OCI-LY3 (cell line): ENCODE data around the gene PLGRKT.
"Not testable (repeated sequence)": the region's sequence is repeated elsewhere in the genome, so short reads cannot be mapped to it uniquely, and the experiment has no call there.

Experiments used
- H2AFZ ChIP-seq: fragments of 200-600, 300-600 bp; shearing (Covaris generic); 2 replicates; pipeline ENCODE4 v1.6.0; 2014; ENCODE audit warnings: antibody characterized with exemption, low read depth, low read length
- H3K27ac ChIP-seq: fragments of 200-600, 300-600 bp; sonication (generic); 2 replicates; pipeline ENCODE4 v1.5.1; 2014; ENCODE audit warnings: mild to moderate bottlenecking, low read length, moderate library complexity, mixed read lengths
- H3K27me3 ChIP-seq: fragments of 200-600, 300-600 bp; sonication (generic); 2 replicates; pipeline ENCODE4 v1.6.1; 2014; ENCODE audit warnings: low read depth, low read length, mixed read lengths
- H3K36me3 ChIP-seq: fragments of 200-600, 300-600 bp; sonication (generic); replicated peaks from 2 replicates; pipeline ENCODE3; 2014; ENCODE audit warnings: low read depth, low read length, mixed read lengths
- H3K4me1 ChIP-seq: fragments of 300-600, 200-600 bp; sonication (generic); 2 replicates; pipeline ENCODE4 v1.6.1; 2014; ENCODE audit warnings: low read length, mixed read lengths
- H3K4me2 ChIP-seq: fragments of 200-600, 300-600 bp; sonication (generic); 2 replicates; pipeline ENCODE4 v1.6.1; 2014; ENCODE audit warnings: low read length, mixed read lengths
- H3K4me3 ChIP-seq: fragments of 300-600, 200-600 bp; sonication (generic); 2 replicates; pipeline ENCODE4 v1.5.1; 2014; ENCODE audit warnings: antibody characterized with exemption, mild to moderate bottlenecking, low read length, moderate library complexity
- H3K79me2 ChIP-seq: fragments of 300-600, 200-600 bp; shearing (Covaris generic); 2 replicates; pipeline ENCODE4 v1.6.1; 2014; ENCODE audit warnings: mild to moderate bottlenecking, low read length, mixed read lengths
- H3K9ac ChIP-seq: fragments of 300-600, 200-600 bp; shearing (Covaris generic); 2 replicates; pipeline ENCODE4 v1.6.0; 2014; ENCODE audit warnings: mild to moderate bottlenecking, low read length, moderate library complexity
- H3K9me3 ChIP-seq: fragments of 200-600, 300-600 bp; shearing (Covaris generic); 2 replicates; pipeline ENCODE4 v1.6.1; 2014; ENCODE audit warnings: low read length, mixed read lengths; ENCODE audit not compliant: insufficient read depth
- H4K20me1 ChIP-seq: fragments of 200-600, 300-600 bp; sonication (generic); 2 replicates; pipeline ENCODE4 v1.6.1; 2016; ENCODE audit warnings: low read length, mixed read lengths; ENCODE audit not compliant: insufficient read depth
- CTCF ChIP-seq: fragments of 200-600, 300-600 bp; sonication (generic); IDR thresholded peaks from 2 replicates; pipeline ENCODE4 v1.5.1; 2014; ENCODE audit warnings: antibody characterized with exemption, low read length, low read depth
- EZH2phosphoT487 ChIP-seq: fragments of 200-600 bp; shearing (Covaris generic); IDR thresholded peaks from 2 replicates; pipeline ENCODE4 v1.6.1; 2018; ENCODE audit warnings: antibody characterized with exemption, mixed run types, low read depth

PLGRKT gene

GRCh38 chr9:5408596-5408995, 29.1 kb downstream of the PLGRKT start:
- H3K9me3 ChIP-seq = no peaks in the 10 kb centered on the region; the same call in 1 of the 2 replicates

DNA sequence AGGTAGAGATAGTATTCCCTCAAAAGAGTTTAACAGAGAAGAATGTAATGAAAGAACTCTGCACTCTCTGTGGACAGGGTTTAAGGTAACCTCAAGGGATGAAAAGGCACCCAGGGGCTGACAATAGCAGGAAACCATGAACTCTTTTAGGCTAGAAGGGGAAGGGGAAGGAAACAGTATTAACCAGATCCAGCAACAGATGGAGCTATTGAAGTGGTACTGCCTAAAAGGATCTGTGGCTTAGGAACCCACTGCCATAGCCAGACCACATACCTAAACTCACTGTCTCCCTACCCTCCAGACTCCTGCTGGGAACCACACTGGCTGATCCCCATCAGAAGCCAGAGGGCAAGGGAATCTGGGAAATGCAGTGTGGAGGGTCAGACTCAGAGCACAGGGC, 35.5 kb downstream of the PLGRKT start:
- Histone ChIP-seq H3K9ac (no peak overlapping the region), H3K4me1 (no peaks in the 10 kb centered on the region), H3K4me3 (no peak overlapping the region), H3K79me2 (no peaks in the 10 kb centered on the region), H3K27ac (no peak overlapping the region), H3K27me3 (no peaks in the 10 kb centered on the region), H3K36me3 (no peaks in the 10 kb centered on the region), H3K4me2 (no peak overlapping the region), H4K20me1 (no peaks in the 10 kb centered on the region), H3K9me3 (no peaks in the 10 kb centered on the region), H2AFZ (no peak overlapping the region)
- TF ChIP-seq CTCF = no peak
- no peak for TF ChIP-seq EZH2phosphoT487

More at GRCh38 chr9:5408596-5408995, 29.1 kb downstream of the PLGRKT start:
- TF ChIP-seq CTCF (no peak), EZH2phosphoT487 (no peak)
- H4K20me1 ChIP-seq = no peaks in the 10 kb centered on the region
- no peak overlapping the region for H2AFZ ChIP-seq
- no peaks in the 10 kb centered on the region for H3K79me2 ChIP-seq
- H3K27ac ChIP-seq = no peak overlapping the region
- H3K4me2 ChIP-seq = no peak overlapping the region
- H3K4me1 ChIP-seq = no peaks in the 10 kb centered on the region
- H3K36me3 ChIP-seq = peaks cover 9% of the 10 kb centered on the region
- no peak overlapping the region for H3K9ac ChIP-seq
- H3K27me3 ChIP-seq = no peaks in the 10 kb centered on the region
- no peak overlapping the region for H3K4me3 ChIP-seq

DNA sequence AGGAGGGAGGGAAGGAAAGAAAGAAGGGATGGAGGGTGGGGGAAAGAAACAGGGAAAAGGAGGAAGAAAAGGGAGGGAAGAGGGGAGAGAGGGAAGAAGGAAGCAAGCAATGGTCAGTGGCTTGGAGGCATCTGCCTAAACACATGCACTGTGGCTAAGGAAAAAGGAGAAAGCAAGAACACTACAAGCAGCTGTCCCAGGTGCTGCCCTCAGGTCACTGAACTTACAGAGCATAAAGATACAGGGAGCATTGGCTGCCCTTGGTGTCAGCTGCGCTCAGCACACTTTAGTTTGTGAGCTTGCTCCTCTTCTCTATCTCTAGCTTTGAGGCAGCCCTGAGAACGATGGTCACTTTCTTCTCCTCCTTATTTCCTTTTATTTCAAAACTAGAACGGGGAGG, 40.2 kb downstream of the PLGRKT start:
- H3K9ac ChIP-seq, H3K27me3 ChIP-seq, H3K4me2 ChIP-seq, H3K79me2 ChIP-seq, H3K4me3 ChIP-seq, H3K36me3 ChIP-seq, H3K4me1 ChIP-seq, H4K20me1 ChIP-seq, H2AFZ ChIP-seq, H3K27ac ChIP-seq, H3K9me3 ChIP-seq: not testable (repeated sequence)

- H3K9me3 ChIP-seq = no peaks in the 10 kb centered on the region
- no peak overlapping the region for H3K4me2 ChIP-seq
- H3K9ac ChIP-seq = no peak overlapping the region
- H3K27me3 ChIP-seq = no peaks in the 10 kb centered on the region
- H3K27ac ChIP-seq = no peak overlapping the region
- no peaks in the 10 kb centered on the region for H3K79me2 ChIP-seq
- H3K4me1 ChIP-seq = no peaks in the 10 kb centered on the region
- H3K36me3 ChIP-seq = no peaks in the 10 kb centered on the region
- H3K4me3 ChIP-seq = no peak overlapping the region
- no peak overlapping the region for H2AFZ ChIP-seq
- H4K20me1 ChIP-seq = no peaks in the 10 kb centered on the region
- TF ChIP-seq CTCF (no peak), EZH2phosphoT487 (no peak)
Measured at GRCh38 chr9:5395428-5395827, 42.3 kb downstream of the PLGRKT start.

DNA sequence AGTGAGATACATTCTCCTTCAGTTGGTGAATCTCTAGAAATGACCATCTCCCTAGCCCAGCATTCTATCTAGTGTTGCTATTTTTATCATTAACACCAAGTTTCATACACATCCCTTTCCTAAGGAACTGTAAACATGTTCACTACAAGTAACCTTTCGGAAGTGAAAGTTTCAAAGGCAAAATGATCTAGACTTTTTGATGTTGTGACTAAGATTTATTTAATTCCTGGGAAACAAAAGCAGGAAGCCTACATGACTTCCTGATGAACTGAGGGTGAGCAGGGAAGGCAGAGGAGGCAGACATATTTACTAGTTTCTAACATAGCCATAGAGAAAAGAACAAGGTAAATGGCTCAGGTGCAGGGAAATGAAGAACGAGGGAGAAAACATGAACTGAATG, 43.7 kb downstream of the PLGRKT start:
- H3K4me3 ChIP-seq, H3K27ac ChIP-seq, H2AFZ ChIP-seq, H4K20me1 ChIP-seq, H3K36me3 ChIP-seq, H3K4me1 ChIP-seq, H3K27me3 ChIP-seq, H3K4me2 ChIP-seq, H3K79me2 ChIP-seq, H3K9me3 ChIP-seq, H3K9ac ChIP-seq: not testable (repeated sequence)
